GOT3 (cell line): ENCODE measurements around the gene BRPF1.

Experiments used
- DNase-seq: peaks from one replicate; lab custom pipeline; 2025; ENCODE audit warnings: mixed read lengths; lab: John Stamatoyannopoulos, UW

The BRPF1 gene

GRCh38 chr3:9786825-9787669 lies 55.5 kb downstream of the BRPF1 start:
- no peak for DNase-seq

GRCh38 chr3:9787714-9788113 lies 56.2 kb downstream of the BRPF1 start:
- no peak for DNase-seq

- DNase-seq, result no peak
These were observed 59.6 kb downstream of the BRPF1 start for GRCh38 chr3:9791127-9791526.

- DNase-seq, result no peak
These were observed 60.4 kb downstream of the BRPF1 start for GRCh38 chr3:9791790-9792404.

- peak; percentile 91 for DNase-seq
These were observed 61.0 kb downstream of the BRPF1 start, which contains the start of the genes ARPC4 and TADA3 for GRCh38 chr3:9792405-9793160. ARPC4 (plus strand) TSS chr3:9793082; CDS start chr3:9793122, 40 bp downstream. TADA3 (minus strand) TSS chr3:9792473; CDS start chr3:9791466, 1,007 bp downstream.

GRCh38 chr3:9793161-9793781 lies 61.7 kb downstream of the BRPF1 start:
- DNase-seq, result no peak

GRCh38 chr3:9794400-9794799 lies 62.9 kb downstream of the BRPF1 start:
- DNase-seq, result no peak

GRCh38 chr3:9795207-9795606 lies 63.7 kb downstream of the BRPF1 start:
- no peak for DNase-seq

- no peak for DNase-seq
These were observed 65.8 kb downstream of the BRPF1 start for GRCh38 chr3:9797196-9797945.
